Suprapubic skin (tissue), 3 donors: ENCODE measurements around the gene PARVA.

Experiments used
- EP300 ChIP-seq: sonication (generic); formaldehyde crosslinking; IDR thresholded peaks from one replicate; pipeline ENCODE4 v1.6.1; 2017; ENCODE audit warnings: antibody characterized with exemption
- POLR2A ChIP-seq, 2 donors: fragments of 450-650 bp; IDR thresholded peaks; one replicate each; pipeline ENCODE4 v1.6.1; 2017; ENCODE audit warnings: antibody characterized with exemption in 2 of 2, mild to moderate bottlenecking in 2 of 2, moderate library complexity in 2 of 2
- TF ChIP-seq, protein P1 (sequence below), 2 donors: fragments of 200-600 bp in 1 of 2; fragments of 450-650 bp in 1 of 2; sonication (generic) in 1 of 2; IDR thresholded peaks; one replicate each; pipeline ENCODE4 v1.5.1; 2016 to 2019; ENCODE audit warnings: antibody characterized with exemption in 2 of 2, mild to moderate bottlenecking in 1 of 2, moderate library complexity in 1 of 2

GRCh38 chr11:12469451-12469850 is 92.1 kb downstream of the PARVA start:
- TF ChIP-seq, protein P1, sequence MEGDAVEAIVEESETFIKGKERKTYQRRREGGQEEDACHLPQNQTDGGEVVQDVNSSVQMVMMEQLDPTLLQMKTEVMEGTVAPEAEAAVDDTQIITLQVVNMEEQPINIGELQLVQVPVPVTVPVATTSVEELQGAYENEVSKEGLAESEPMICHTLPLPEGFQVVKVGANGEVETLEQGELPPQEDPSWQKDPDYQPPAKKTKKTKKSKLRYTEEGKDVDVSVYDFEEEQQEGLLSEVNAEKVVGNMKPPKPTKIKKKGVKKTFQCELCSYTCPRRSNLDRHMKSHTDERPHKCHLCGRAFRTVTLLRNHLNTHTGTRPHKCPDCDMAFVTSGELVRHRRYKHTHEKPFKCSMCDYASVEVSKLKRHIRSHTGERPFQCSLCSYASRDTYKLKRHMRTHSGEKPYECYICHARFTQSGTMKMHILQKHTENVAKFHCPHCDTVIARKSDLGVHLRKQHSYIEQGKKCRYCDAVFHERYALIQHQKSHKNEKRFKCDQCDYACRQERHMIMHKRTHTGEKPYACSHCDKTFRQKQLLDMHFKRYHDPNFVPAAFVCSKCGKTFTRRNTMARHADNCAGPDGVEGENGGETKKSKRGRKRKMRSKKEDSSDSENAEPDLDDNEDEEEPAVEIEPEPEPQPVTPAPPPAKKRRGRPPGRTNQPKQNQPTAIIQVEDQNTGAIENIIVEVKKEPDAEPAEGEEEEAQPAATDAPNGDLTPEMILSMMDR (IDR thresholded peaks at IDR 0.05), result no peak
- TF ChIP-seq POLR2A (IDR thresholded peaks at IDR 0.05) (no peak), EP300 (no peak)
